CD4-positive, alpha-beta memory T cell (primary cell): Measurements from ENCODE around the gene UQCC3. TPM values are rescaled to one million over a fixed set of nuclear protein-coding genes. Genes with fewer than 3 reads are reported as not detected.
A peak's percentile ranks its signal among the peaks of the same experiment; 100 is the strongest.

Experiments
- CTCF ChIA-PET: fragments of 350-600 bp; sonication (Branson Sonifier 250); formaldehyde crosslinking; loops from one replicate; lab custom pipeline; 2021; ENCODE audit warnings: inconsistent platforms; ENCODE audit not compliant: partially characterized antibody; lab: Charles Lee
- POLR2A ChIA-PET: fragments of 350-600 bp; sonication (Branson Sonifier 250); formaldehyde crosslinking; loops from one replicate; lab custom pipeline; 2021; ENCODE audit not compliant: partially characterized antibody; lab: Charles Lee
- DNase-seq, 5 donors: peaks; one replicate each; pipeline versions ENCODE4 v3.0.0 to v3.0.0-alpha.2; 2020 to 2022; ENCODE audit warnings: mixed read lengths in 1 of 5
- H3K27ac ChIP-seq: one replicate; pipeline ENCODE4 v1.7.0; 2013; ENCODE audit warnings: low read depth, low read length
- H3K27me3 ChIP-seq: 2 replicates; pipeline ENCODE4 v1.7.0; 2013; ENCODE audit warnings: mild to moderate bottlenecking, low read length, moderate library complexity; ENCODE audit not compliant: insufficient read depth
- H3K36me3 ChIP-seq: 2 replicates; pipeline ENCODE4 v1.7.0; 2013; ENCODE audit warnings: mild to moderate bottlenecking, low read length, moderate library complexity; ENCODE audit not compliant: insufficient read depth
- H3K4me1 ChIP-seq: 2 replicates; pipeline ENCODE4 v1.7.0; 2013; ENCODE audit warnings: mild to moderate bottlenecking, low read length, moderate library complexity; ENCODE audit not compliant: insufficient read depth
- H3K4me3 ChIP-seq, 2 donors: one replicate each; pipeline ENCODE4 v1.7.0; 2013; ENCODE audit warnings: low read length in 2 of 2, mild to moderate bottlenecking in 1 of 2
- H3K9me3 ChIP-seq, 2 donors: one replicate each; pipeline ENCODE4 v1.7.0; 2013; ENCODE audit warnings: low read length in 2 of 2, control low read depth in 1 of 2; ENCODE audit not compliant: control insufficient read depth in 1 of 2
- H3K27ac Mint-ChIP-seq, 7 donors: one replicate each; pipeline ENCODE4 v1.8.0; 2020 to 2021; ENCODE audit warnings: mixed read lengths in 7 of 7, mild to moderate bottlenecking in 6 of 7, inconsistent platforms in 3 of 7, moderate library complexity in 3 of 7
- H3K27me3 Mint-ChIP-seq, 2 donors: one replicate each; pipeline ENCODE4 v1.8.0; 2020 to 2021; ENCODE audit warnings: mixed read lengths in 2 of 2
- H3K36me3 Mint-ChIP-seq, 2 donors: one replicate each; pipeline ENCODE4 v1.8.0; 2020 to 2021; ENCODE audit warnings: mixed read lengths in 2 of 2, inconsistent platforms in 1 of 2, mild to moderate bottlenecking in 1 of 2
- H3K4me1 Mint-ChIP-seq, 4 donors: one replicate each; pipeline ENCODE4 v1.8.0; 2020 to 2021; ENCODE audit warnings: mixed read lengths in 4 of 4, mild to moderate bottlenecking in 1 of 4
- H3K4me3 Mint-ChIP-seq, 8 donors: one replicate each; pipeline ENCODE4 v1.8.0; 2020 to 2021; ENCODE audit warnings: mixed read lengths in 8 of 8, mild to moderate bottlenecking in 7 of 8, moderate library complexity in 6 of 8, inconsistent platforms in 3 of 8
- H3K9me3 Mint-ChIP-seq, 8 donors: one replicate each; pipeline ENCODE4 v1.8.0; 2020 to 2021; ENCODE audit warnings: mixed read lengths in 8 of 8, mild to moderate bottlenecking in 5 of 8, inconsistent platforms in 3 of 8, moderate library complexity in 1 of 8
- intact Hi-C: fragments of 100-400 bp; cut with micrococcal nuclease; formaldehyde crosslinking; loops from one replicate; pipeline ENCODE4 v1.15.1; 2023
- polyA plus RNA-seq, 2 donors: library from polyadenylated mRNA; unstranded; fragments of 300-500 nt; fragmentation: Illumina TruSeq; gene quantifications; one replicate each; pipeline ENCODE4 v1.2.3, GENCODE V29; 2021
- total RNA-seq, 2 experiments: library from RNA; stranded (reverse); gene quantifications; one replicate each; pipeline ENCODE4 v1.2.3, GENCODE V29; 2021

The UQCC3 gene
- total and polyA plus RNA-seq, 4 experiments from 2014 or later, result 7.2 to 12.1 (median 9.6) TPM

DNA sequence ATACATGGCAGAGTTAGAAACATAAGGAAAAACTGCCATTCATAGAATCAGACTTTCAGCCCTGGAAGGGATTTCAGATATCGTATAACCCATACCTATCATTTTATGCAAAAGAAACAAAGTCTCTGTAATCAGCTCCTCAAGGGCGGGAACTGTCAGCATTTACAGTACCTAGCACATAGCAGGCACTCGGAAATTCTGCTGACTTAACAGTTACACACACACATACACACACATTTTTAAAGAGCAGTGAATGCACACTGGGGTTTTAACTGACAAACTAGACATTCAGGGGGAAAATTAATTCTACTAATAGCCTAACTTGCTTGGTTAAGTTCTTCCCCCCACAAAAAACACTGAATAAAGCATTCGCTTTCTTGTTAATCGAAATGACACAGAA, 44.7 kb downstream of the UQCC3 start:
- H3K4me1 Mint-ChIP-seq, result peaks cover 28 to 60% (median 45%) of the 10 kb centered on the region in 4 donors
- peaks cover 58 to 78% of the 10 kb centered on the region in 2 donors for H3K36me3 Mint-ChIP-seq
- peak overlapping the region in 4 of 7 donors; percentile 19 to 70 (median 48) for H3K27ac Mint-ChIP-seq
- ChIA-PET CTCF (interaction anchor here (0.6 to 1.0 kb wide), 2 partner anchors 70 to 145 kb away, joined by 4 read pairs; no protein-coding TSS in a partner anchor), POLR2A (interaction anchor here (0.7 to 15.3 kb wide), 7 partner anchors 4 to 125 kb away, joined by 3 to 283 read pairs (median 4); partner anchors contain the start of genes BSCL2, C11orf98, CSKMT and GNG3)
- no peak overlapping the region for H3K4me3 Mint-ChIP-seq
- Histone ChIP-seq H3K4me1 (peaks cover 30% of the 10 kb centered on the region), H3K9me3 (no peaks in the 10 kb centered on the region), H3K27ac (peak overlapping the region; percentile 13), H3K4me3 (no peak overlapping the region), H3K36me3 (peaks cover 82% of the 10 kb centered on the region), H3K27me3 (no peaks in the 10 kb centered on the region)
- no peak for DNase-seq
- intact Hi-C loops, result no loop called here
- no peaks in the 10 kb centered on the region for H3K27me3 Mint-ChIP-seq
- H3K9me3 Mint-ChIP-seq, result no peaks in the 10 kb centered on the region

DNA sequence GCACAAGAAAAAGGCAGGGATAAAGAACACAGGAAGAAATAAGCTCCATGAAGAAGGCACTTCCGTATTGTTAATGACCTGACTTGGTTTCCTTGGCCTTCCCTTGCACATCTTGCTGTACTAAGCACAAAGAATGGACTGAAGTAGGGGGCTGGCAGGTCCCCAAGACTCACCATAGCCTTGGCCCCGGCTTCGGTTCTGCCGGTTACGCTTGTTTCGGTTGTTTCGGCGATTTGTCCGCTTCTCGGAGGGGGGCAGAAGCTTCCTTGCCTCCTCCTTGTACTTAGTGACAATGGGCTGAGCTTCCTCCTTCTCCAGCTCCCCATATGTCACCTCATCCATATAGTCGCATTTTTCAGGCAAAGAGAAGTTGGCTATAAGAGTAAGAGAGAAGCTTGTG, 45.3 kb downstream of the UQCC3 start:
- no peak for DNase-seq
- Histone ChIP-seq H3K27ac (peak overlapping the region; percentile 13), H3K4me1 (peaks cover 36% of the 10 kb centered on the region), H3K4me3 (no peak overlapping the region), H3K9me3 (no peaks in the 10 kb centered on the region), H3K27me3 (no peaks in the 10 kb centered on the region), H3K36me3 (peaks cover 83% of the 10 kb centered on the region)
- no peak overlapping the region for H3K4me3 Mint-ChIP-seq
- POLR2A ChIA-PET, result interaction anchor here (1.1 to 15.3 kb wide), 4 partner anchors 5 to 124 kb away, joined by 3 to 283 read pairs (median 144); partner anchors contain the start of genes BSCL2, C11orf98, CSKMT and GNG3
- no peaks in the 10 kb centered on the region for H3K27me3 Mint-ChIP-seq
- CTCF ChIA-PET, result interaction anchor here (2.1 kb wide), 1 partner anchor 12 kb away, joined by 4 read pairs; no protein-coding TSS in a partner anchor
- no peaks in the 10 kb centered on the region for H3K9me3 Mint-ChIP-seq
- peaks cover 64 to 82% of the 10 kb centered on the region in 2 donors for H3K36me3 Mint-ChIP-seq
- peaks cover 28 to 66% (median 49%) of the 10 kb centered on the region in 4 donors for H3K4me1 Mint-ChIP-seq
- intact Hi-C loops, result no loop called here
- H3K27ac Mint-ChIP-seq, result peak overlapping the region in 4 of 7 donors; percentile 16 to 77 (median 42)

DNA sequence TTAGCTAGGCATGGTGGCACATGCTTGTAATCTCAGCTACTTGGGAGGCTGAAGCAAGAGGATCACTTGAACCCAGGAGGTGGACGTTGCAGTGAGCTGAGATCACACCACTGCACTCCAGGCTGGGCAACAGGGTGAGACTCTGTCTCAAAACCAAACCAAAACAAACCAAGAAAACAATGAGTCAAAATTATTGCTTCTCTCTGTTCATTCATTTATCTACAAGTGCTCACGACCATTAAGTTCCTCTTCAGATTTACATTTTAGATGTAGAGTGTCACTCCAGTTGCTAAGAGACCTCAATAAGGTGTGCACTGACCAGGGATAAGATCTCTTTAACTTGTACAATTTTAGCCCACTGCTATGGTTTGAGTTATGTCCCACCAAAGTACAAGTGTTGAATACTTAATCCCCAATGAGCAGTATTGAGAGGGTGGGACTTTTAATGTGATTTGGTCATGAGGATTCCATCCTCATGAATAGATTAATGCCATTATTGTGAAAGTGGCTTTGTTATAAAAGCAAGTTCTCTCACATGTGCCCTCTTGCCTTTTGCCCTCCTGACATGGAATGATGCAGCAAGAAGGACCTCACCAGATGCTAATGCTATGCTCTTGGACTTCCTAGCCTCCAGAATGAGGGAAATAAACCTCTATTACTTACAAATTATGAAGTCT, 48.0 kb downstream of the UQCC3 start:
- DNase-seq, result no peak
- Histone ChIP-seq H3K27ac (no peak overlapping the region), H3K9me3 (no peaks in the 10 kb centered on the region), H3K4me1 (peaks cover 34% of the 10 kb centered on the region), H3K4me3 (no peak overlapping the region), H3K36me3 (peaks cover 94% of the 10 kb centered on the region), H3K27me3 (no peaks in the 10 kb centered on the region)
- intact Hi-C loops, result no loop called here
- ChIA-PET POLR2A (interaction anchor here (0.7 to 15.3 kb wide), 5 partner anchors 8 to 162 kb away, joined by 3 to 283 read pairs (median 4); partner anchors contain the start of genes BSCL2, GNG3, SLC3A2 and TAF6L), CTCF (no interaction called here)
- Mint-ChIP-seq H3K4me1 (peaks cover 30 to 72% (median 52%) of the 10 kb centered on the region in 4 donors), H3K36me3 (peaks cover 76 to 83% of the 10 kb centered on the region in 2 donors), H3K27me3 (no peaks in the 10 kb centered on the region), H3K4me3 (no peak overlapping the region), H3K27ac (peak overlapping the region in 4 of 7 donors; percentile 32 to 89 (median 44)), H3K9me3 (no peaks in the 10 kb centered on the region)

DNA sequence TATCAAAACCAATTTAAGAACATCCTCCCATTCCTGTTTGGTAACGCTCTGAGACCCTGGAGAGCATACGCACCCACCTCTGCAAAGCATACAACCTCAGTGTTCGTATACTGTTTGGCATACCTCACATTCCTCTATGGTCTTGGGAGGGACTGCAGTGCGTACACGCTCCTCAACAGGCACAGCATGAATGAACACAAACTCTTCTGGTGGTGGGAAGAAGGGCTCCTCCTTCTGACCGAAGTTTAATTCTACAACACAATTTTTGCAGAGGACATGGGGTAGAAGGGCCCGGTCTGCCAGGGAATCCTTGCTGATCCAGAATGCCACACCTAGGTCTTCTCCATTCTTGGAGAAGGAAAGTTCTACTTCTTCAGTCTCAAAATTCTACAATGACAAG, 50.5 kb downstream of the UQCC3 start:
- peaks cover 36 to 75% (median 59%) of the 10 kb centered on the region in 4 donors for H3K4me1 Mint-ChIP-seq

More for the DNA sequence above, 50.5 kb downstream of the UQCC3 start:
- H3K27me3 Mint-ChIP-seq, result no peaks in the 10 kb centered on the region
- DNase-seq, result no peak
- no peak overlapping the region for H3K27ac ChIP-seq
- H3K9me3 Mint-ChIP-seq, result no peaks in the 10 kb centered on the region
- H3K4me3 ChIP-seq, result no peak overlapping the region
- peaks cover 71% of the 10 kb centered on the region for H3K36me3 ChIP-seq
- no peaks in the 10 kb centered on the region for H3K27me3 ChIP-seq
- intact Hi-C loops, result no loop called here
- peaks cover 44% of the 10 kb centered on the region for H3K4me1 ChIP-seq
- peaks cover 66 to 76% of the 10 kb centered on the region in 2 donors for H3K36me3 Mint-ChIP-seq
- POLR2A ChIA-PET, result interaction anchor here (15.3 kb wide), 1 partner anchor 10 kb away, joined by 283 read pairs; the partner anchor contains the start of genes BSCL2 and GNG3
- H3K4me3 Mint-ChIP-seq, result no peak overlapping the region
- H3K27ac Mint-ChIP-seq, result peak overlapping the region in 6 of 7 donors; percentile 37 to 77 (median 72)
- CTCF ChIA-PET, result no interaction called here
- H3K9me3 ChIP-seq, result no peaks in the 10 kb centered on the region

Other genes with a start within 250 kb of the UQCC3 start
- 100 to 1,000 TPM; 559 to 573 TPM for gene AHNAK, start 124.9 kb upstream of the UQCC3 start, total RNA-seq
- 100 to 1,000 TPM in 1 of 2 donors, 10 to 100 TPM in 1; 23.5 to 186 TPM for gene AHNAK, start 124.9 kb upstream of the UQCC3 start, polyA plus RNA-seq
- gene EEF1G, start 97.8 kb upstream of the UQCC3 start, total RNA-seq, result 1,000 to 10,000 TPM; 1,815 to 1,855 TPM
- 1,000 to 10,000 TPM; 1,453 to 1,910 TPM for gene EEF1G, start 97.8 kb upstream of the UQCC3 start, polyA plus RNA-seq
- 10 to 100 TPM; 37.7 to 38.1 TPM for gene TUT1, start 80.2 kb upstream of the UQCC3 start, total RNA-seq
- 10 to 100 TPM; 14.6 to 19.7 TPM for gene TUT1, start 80.2 kb upstream of the UQCC3 start, polyA plus RNA-seq
- gene MTA2, start 69.8 kb upstream of the UQCC3 start, total RNA-seq, result 100 to 1,000 TPM; 207 to 210 TPM
- 10 to 100 TPM; 16.6 to 36.4 TPM for gene MTA2, start 69.8 kb upstream of the UQCC3 start, polyA plus RNA-seq
- gene EML3, start 58.9 kb upstream of the UQCC3 start, total RNA-seq, result 100 to 1,000 TPM; 192 to 201 TPM
- gene EML3, start 58.9 kb upstream of the UQCC3 start, polyA plus RNA-seq, result 10 to 100 TPM; 18.2 to 24.8 TPM
- 1 to 10 TPM; 1.6 to 1.9 TPM for gene ROM1, start 58.4 kb upstream of the UQCC3 start, total RNA-seq
- under 1 TPM; 0.98 to 1.00 TPM for gene ROM1, start 58.4 kb upstream of the UQCC3 start, polyA plus RNA-seq
- 10 to 100 TPM; 66.3 to 74.3 TPM for gene B3GAT3, start 49.7 kb upstream of the UQCC3 start, total RNA-seq
- gene B3GAT3, start 49.7 kb upstream of the UQCC3 start, polyA plus RNA-seq, result 10 to 100 TPM; 37.9 to 48.4 TPM
- 100 to 1,000 TPM; 260 to 262 TPM for gene GANAB, start 25.1 kb upstream of the UQCC3 start, total RNA-seq
- gene GANAB, start 25.1 kb upstream of the UQCC3 start, polyA plus RNA-seq, result 100 to 1,000 TPM; 122 to 142 TPM
- 10 to 100 TPM; 32.2 to 34.3 TPM for gene INTS5, start 18.4 kb upstream of the UQCC3 start, total RNA-seq
- 10 to 100 TPM; 23.7 to 39.4 TPM for gene INTS5, start 18.4 kb upstream of the UQCC3 start, polyA plus RNA-seq
- gene C11orf98, start 6.5 kb upstream of the UQCC3 start, total RNA-seq, result 10 to 100 TPM; 48.9 to 53.1 TPM
- 10 to 100 TPM; 77.8 to 94.9 TPM for gene C11orf98, start 6.5 kb upstream of the UQCC3 start, polyA plus RNA-seq
- 10 to 100 TPM; 31.4 to 32.3 TPM for gene CSKMT, start 6.4 kb upstream of the UQCC3 start, total RNA-seq
- 1 to 10 TPM; 3.0 to 3.8 TPM for gene CSKMT, start 6.4 kb upstream of the UQCC3 start, polyA plus RNA-seq
- gene LBHD1, start 594 bp downstream of the UQCC3 start, total RNA-seq, result 10 to 100 TPM; 26.7 to 28.6 TPM
- 1 to 10 TPM; 2.4 to 2.7 TPM for gene LBHD1, start 594 bp downstream of the UQCC3 start, polyA plus RNA-seq
- gene UBXN1, start 7.4 kb downstream of the UQCC3 start, total RNA-seq, result 100 to 1,000 TPM; 178 to 185 TPM
- gene UBXN1, start 7.4 kb downstream of the UQCC3 start, polyA plus RNA-seq, result 100 to 1,000 TPM; 150 to 181 TPM
- gene LRRN4CL, start 17.9 kb downstream of the UQCC3 start, total RNA-seq, result under 1 TPM; 0.11 to 0.12 TPM
- not detected for gene LRRN4CL, start 17.9 kb downstream of the UQCC3 start, polyA plus RNA-seq
- 10 to 100 TPM; 34.5 to 36.6 TPM for gene BSCL2, start 35.8 kb downstream of the UQCC3 start, total RNA-seq
- 10 to 100 TPM; 48.9 to 51.7 TPM for gene BSCL2, start 35.8 kb downstream of the UQCC3 start, polyA plus RNA-seq
- gene GNG3, start 36.0 kb downstream of the UQCC3 start, total RNA-seq, result not detected
- not detected for gene GNG3, start 36.0 kb downstream of the UQCC3 start, polyA plus RNA-seq
- 10 to 100 TPM; 79.6 to 83.4 TPM for gene HNRNPUL2, start 55.8 kb downstream of the UQCC3 start, total RNA-seq
- 1 to 10 TPM in 1 of 2 donors, under 1 TPM in 1; 0.30 to 3.2 TPM for gene HNRNPUL2, start 55.8 kb downstream of the UQCC3 start, polyA plus RNA-seq
- gene TTC9C, start 56.8 kb downstream of the UQCC3 start, total RNA-seq, result 10 to 100 TPM; 51.0 to 53.5 TPM
- gene TTC9C, start 56.8 kb downstream of the UQCC3 start, polyA plus RNA-seq, result 10 to 100 TPM; 10.2 to 25.8 TPM
- 10 to 100 TPM; 27.2 to 27.9 TPM for gene ZBTB3, start 82.5 kb downstream of the UQCC3 start, total RNA-seq
- 1 to 10 TPM; 6.0 to 8.6 TPM for gene ZBTB3, start 82.5 kb downstream of the UQCC3 start, polyA plus RNA-seq
- gene POLR2G, start 89.9 kb downstream of the UQCC3 start, total RNA-seq, result 10 to 100 TPM; 77.2 to 84.6 TPM
- 100 to 1,000 TPM; 207 to 300 TPM for gene POLR2G, start 89.9 kb downstream of the UQCC3 start, polyA plus RNA-seq
- 10 to 100 TPM; 26.3 to 34.0 TPM for gene TAF6L, start 99.7 kb downstream of the UQCC3 start, total RNA-seq
- 10 to 100 TPM in 1 of 2 donors, 1 to 10 TPM in 1; 5.7 to 10.5 TPM for gene TAF6L, start 99.7 kb downstream of the UQCC3 start, polyA plus RNA-seq
- gene TMEM179B, start 115.7 kb downstream of the UQCC3 start, total RNA-seq, result 10 to 100 TPM; 66.3 to 66.6 TPM
- gene TMEM179B, start 115.7 kb downstream of the UQCC3 start, polyA plus RNA-seq, result 100 to 1,000 TPM; 102 to 166 TPM
- gene TMEM223, start 120.3 kb downstream of the UQCC3 start, total RNA-seq, result 10 to 100 TPM; 21.6 to 23.1 TPM
- gene TMEM223, start 120.3 kb downstream of the UQCC3 start, polyA plus RNA-seq, result 10 to 100 TPM; 38.9 to 45.5 TPM
- gene NXF1, start 133.8 kb downstream of the UQCC3 start, total RNA-seq, result 100 to 1,000 TPM; 195 to 196 TPM
- gene NXF1, start 133.8 kb downstream of the UQCC3 start, polyA plus RNA-seq, result 10 to 100 TPM; 75.2 to 83.2 TPM
- 10 to 100 TPM; 66.0 to 67.9 TPM for gene STX5, start 160.4 kb downstream of the UQCC3 start, total RNA-seq
- 10 to 100 TPM; 30.4 to 31.8 TPM for gene STX5, start 160.4 kb downstream of the UQCC3 start, polyA plus RNA-seq
- not detected for gene TEX54, start 161.2 kb downstream of the UQCC3 start, total RNA-seq
- 1 to 10 TPM; 1.3 to 1.9 TPM for gene TEX54, start 161.2 kb downstream of the UQCC3 start, polyA plus RNA-seq
- 10 to 100 TPM; 79.3 to 82.2 TPM for gene WDR74, start 167.9 kb downstream of the UQCC3 start, total RNA-seq
- gene WDR74, start 167.9 kb downstream of the UQCC3 start, polyA plus RNA-seq, result 10 to 100 TPM; 33.9 to 50.8 TPM
- gene SLC3A2, start 209.2 kb downstream of the UQCC3 start, total RNA-seq, result 100 to 1,000 TPM; 205 to 215 TPM
- 100 to 1,000 TPM; 157 to 226 TPM for gene SLC3A2, start 209.2 kb downstream of the UQCC3 start, polyA plus RNA-seq
- not detected for gene CHRM1, start 249.7 kb downstream of the UQCC3 start, total RNA-seq
- not detected for gene CHRM1, start 249.7 kb downstream of the UQCC3 start, polyA plus RNA-seq